Parathyroid adenoma (tissue), 2 donors: ENCODE results near the gene LRRC10.

Experiments
- H2AFZ ChIP-seq: fragments of 300-600 bp; sonication (generic); one replicate; pipeline ENCODE4 v1.7.0; 2017; ENCODE audit warnings: antibody characterized with exemption, mild to moderate bottlenecking
- H3K27ac ChIP-seq: fragments of 300-600 bp; sonication (generic); one replicate; pipeline ENCODE4 v1.7.0; 2017
- H3K27me3 ChIP-seq: fragments of 300-600 bp; sonication (generic); one replicate; pipeline ENCODE4 v1.7.0; 2017; ENCODE audit warnings: low read length; ENCODE audit not compliant: control insufficient read depth, insufficient read depth
- H3K36me3 ChIP-seq: fragments of 300-600 bp; sonication (generic); one replicate; pipeline ENCODE4 v1.7.0; 2017; ENCODE audit warnings: low read length; ENCODE audit not compliant: control insufficient read depth, insufficient read depth
- H3K4me1 ChIP-seq: fragments of 300-600 bp; sonication (generic); one replicate; pipeline ENCODE4 v1.7.0; 2017; ENCODE audit warnings: control low read depth
- H3K4me2 ChIP-seq: fragments of 300-600 bp; sonication (generic); one replicate; pipeline ENCODE4 v1.7.0; 2017; ENCODE audit warnings: low read length
- H3K4me3 ChIP-seq: fragments of 300-600 bp; sonication (generic); one replicate; pipeline ENCODE4 v1.7.0; 2017; ENCODE audit warnings: low read depth, low read length
- H3K79me2 ChIP-seq: fragments of 300-600 bp; sonication (generic); one replicate; pipeline ENCODE4 v1.7.0; 2017; ENCODE audit warnings: control low read depth
- H3K9ac ChIP-seq: fragments of 300-600 bp; sonication (generic); one replicate; pipeline ENCODE4 v1.7.0; 2017; ENCODE audit warnings: mild to moderate bottlenecking
- H3K9me3 ChIP-seq: fragments of 300-600 bp; sonication (generic); one replicate; pipeline ENCODE4 v1.7.0; 2017; ENCODE audit warnings: low read length; ENCODE audit not compliant: control insufficient read depth
- CTCF ChIP-seq: fragments of 300-600 bp; sonication (generic); IDR thresholded peaks from one replicate; pipeline ENCODE4 v1.7.0; 2017; ENCODE audit warnings: antibody characterized with exemption, mild to moderate bottlenecking
- donor health status: primary hyperparathyroidism.

The LRRC10 gene

GRCh38 chr12:69579029-69579428 is 31.7 kb downstream of the LRRC10 start:
- H3K4me2 ChIP-seq, result no peak overlapping the region
- H3K4me1 ChIP-seq, result peaks cover 4% of the 10 kb centered on the region
- no peaks in the 10 kb centered on the region for H3K27me3 ChIP-seq
- H3K36me3 ChIP-seq, result no peaks in the 10 kb centered on the region
- no peaks in the 10 kb centered on the region for H3K79me2 ChIP-seq
- H3K9ac ChIP-seq, result no peak overlapping the region
- no peak overlapping the region for H3K4me3 ChIP-seq
- H3K9me3 ChIP-seq, result no peaks in the 10 kb centered on the region
- TF ChIP-seq CTCF, result no peak
- H2AFZ ChIP-seq, result no peak overlapping the region
- H3K27ac ChIP-seq, result no peak overlapping the region

GRCh38 chr12:69578283-69578682 is 32.4 kb downstream of the LRRC10 start:
- H3K4me1 ChIP-seq, result peaks cover 4% of the 10 kb centered on the region
- H3K27ac ChIP-seq, result no peak overlapping the region
- no peak for TF ChIP-seq CTCF
- no peak overlapping the region for H2AFZ ChIP-seq
- H3K9me3 ChIP-seq, result no peaks in the 10 kb centered on the region
- no peaks in the 10 kb centered on the region for H3K79me2 ChIP-seq
- no peaks in the 10 kb centered on the region for H3K27me3 ChIP-seq
- H3K4me3 ChIP-seq, result no peak overlapping the region
- no peaks in the 10 kb centered on the region for H3K36me3 ChIP-seq
- H3K4me2 ChIP-seq, result no peak overlapping the region
- no peak overlapping the region for H3K9ac ChIP-seq

GRCh38 chr12:69575346-69575745 is 35.4 kb downstream of the LRRC10 start:
- H3K27ac ChIP-seq, result no peak overlapping the region
- no peaks in the 10 kb centered on the region for H3K36me3 ChIP-seq
- no peak for TF ChIP-seq CTCF
- H3K9me3 ChIP-seq, result no peaks in the 10 kb centered on the region
- no peak overlapping the region for H2AFZ ChIP-seq
- no peaks in the 10 kb centered on the region for H3K4me1 ChIP-seq
- no peaks in the 10 kb centered on the region for H3K79me2 ChIP-seq
- no peak overlapping the region for H3K9ac ChIP-seq
- no peaks in the 10 kb centered on the region for H3K27me3 ChIP-seq
- no peak overlapping the region for H3K4me2 ChIP-seq
- no peak overlapping the region for H3K4me3 ChIP-seq

- no peaks in the 10 kb centered on the region for H3K27me3 ChIP-seq
- peak; percentile 81 for TF ChIP-seq CTCF
- no peaks in the 10 kb centered on the region for H3K36me3 ChIP-seq
Measured at GRCh38 chr12:69570545-69571399, 39.9 kb downstream of the LRRC10 start.

GRCh38 chr12:69570000-69570516 is 40.6 kb downstream of the LRRC10 start:
- H3K36me3 ChIP-seq, result no peaks in the 10 kb centered on the region
- H3K9me3 ChIP-seq, result no peaks in the 10 kb centered on the region
- H3K4me3 ChIP-seq, result no peak overlapping the region
- no peak for TF ChIP-seq CTCF
- no peak overlapping the region for H3K27ac ChIP-seq
- H3K27me3 ChIP-seq, result no peaks in the 10 kb centered on the region
- H3K4me1 ChIP-seq, result no peaks in the 10 kb centered on the region
- H3K9ac ChIP-seq, result no peak overlapping the region
- no peak overlapping the region for H2AFZ ChIP-seq
- H3K79me2 ChIP-seq, result no peaks in the 10 kb centered on the region
- no peak overlapping the region for H3K4me2 ChIP-seq

More at GRCh38 chr12:69570545-69571399, 39.9 kb downstream of the LRRC10 start:
- H3K4me3 ChIP-seq, result no peak overlapping the region
- H3K9me3 ChIP-seq, result no peaks in the 10 kb centered on the region
- no peaks in the 10 kb centered on the region for H3K79me2 ChIP-seq
- H3K9ac ChIP-seq, result no peak overlapping the region
- no peaks in the 10 kb centered on the region for H3K4me1 ChIP-seq
- H3K27ac ChIP-seq, result no peak overlapping the region
- no peak overlapping the region for H2AFZ ChIP-seq
- H3K4me2 ChIP-seq, result no peak overlapping the region
